HG02852 (cell line): ENCODE data around the gene PHKA2.
"Not testable (repeated sequence)": the region's sequence is repeated elsewhere in the genome, so short reads cannot be mapped to it uniquely, and the experiment has no call there.

Experiments
- ATAC-seq: cut with Tn5 transposase; IDR thresholded peaks from one replicate; pipeline ENCODE4 v1.9.1; 2021; ENCODE audit warnings: mild to moderate bottlenecking, moderate library complexity; ENCODE audit not compliant: unreplicated experiment

The PHKA2 gene

DNA sequence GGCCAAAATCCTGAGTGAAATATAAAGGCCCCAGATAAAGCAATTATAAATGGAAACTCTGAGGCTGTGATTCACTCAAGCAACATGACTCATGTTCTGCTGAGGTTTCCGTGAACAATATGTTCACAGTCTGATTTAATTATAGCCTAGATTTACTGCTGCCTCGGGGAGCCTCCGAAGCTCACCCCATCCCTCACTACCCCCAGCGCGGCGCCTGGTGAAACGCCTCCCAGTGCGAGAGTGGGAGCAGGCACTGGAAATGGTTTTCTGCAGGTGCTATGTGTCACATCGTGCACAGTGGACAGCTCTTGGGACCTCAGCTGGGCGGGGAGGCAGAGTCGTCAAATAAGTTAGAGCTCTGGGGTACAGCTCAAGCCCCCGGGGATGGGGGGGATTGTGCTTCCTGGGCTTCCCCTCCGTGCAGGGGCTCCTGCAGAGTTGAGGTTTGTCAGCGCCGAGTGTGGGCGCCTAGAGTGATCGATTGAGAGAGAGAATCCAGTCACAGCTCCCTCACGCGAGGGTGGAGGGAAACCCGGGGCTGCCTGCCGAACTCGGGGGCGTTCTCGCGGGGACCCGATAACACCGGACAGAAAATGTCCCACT is 110.6 kb downstream of the PHKA2 start:
- no peak for ATAC-seq

DNA sequence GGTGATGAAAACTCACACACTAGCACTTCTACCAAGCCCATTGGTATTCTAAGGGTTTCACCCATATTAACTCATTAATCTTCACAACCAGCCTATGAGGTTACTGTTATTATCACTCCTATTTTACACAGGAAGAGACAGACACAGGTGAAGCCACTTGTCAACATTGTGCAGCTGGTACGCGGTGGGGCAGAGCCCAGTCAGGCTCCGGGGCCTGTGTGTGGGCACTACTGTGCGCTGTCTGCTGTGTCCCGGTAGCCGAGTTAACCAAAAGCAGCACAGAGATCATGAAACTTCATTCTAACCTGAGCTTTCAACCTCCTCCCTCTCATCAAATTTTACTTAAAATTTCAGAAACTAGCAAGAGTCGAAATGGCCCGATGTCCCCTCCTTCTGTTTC is 111.3 kb downstream of the PHKA2 start:
- no peak for ATAC-seq

DNA sequence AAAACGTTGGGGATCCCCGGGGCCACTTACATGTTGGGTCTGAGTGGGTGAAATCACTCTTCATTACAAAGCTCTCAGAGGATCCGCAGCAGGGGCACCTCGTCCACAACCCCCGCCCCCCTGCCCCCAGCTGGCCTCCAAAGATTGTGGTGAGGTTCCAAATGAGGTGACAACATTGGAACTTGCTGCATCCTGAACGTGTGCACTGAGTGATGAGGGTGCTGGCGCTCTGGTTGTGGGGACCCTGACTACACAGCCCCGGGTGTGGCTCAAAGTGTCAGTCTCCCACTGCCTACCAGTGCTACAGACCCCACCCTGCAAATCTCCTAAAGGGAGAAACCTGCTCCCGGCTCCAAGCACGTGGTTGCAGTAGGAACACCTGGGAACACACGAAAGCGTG is 111.9 kb downstream of the PHKA2 start:
- no peak for ATAC-seq

DNA sequence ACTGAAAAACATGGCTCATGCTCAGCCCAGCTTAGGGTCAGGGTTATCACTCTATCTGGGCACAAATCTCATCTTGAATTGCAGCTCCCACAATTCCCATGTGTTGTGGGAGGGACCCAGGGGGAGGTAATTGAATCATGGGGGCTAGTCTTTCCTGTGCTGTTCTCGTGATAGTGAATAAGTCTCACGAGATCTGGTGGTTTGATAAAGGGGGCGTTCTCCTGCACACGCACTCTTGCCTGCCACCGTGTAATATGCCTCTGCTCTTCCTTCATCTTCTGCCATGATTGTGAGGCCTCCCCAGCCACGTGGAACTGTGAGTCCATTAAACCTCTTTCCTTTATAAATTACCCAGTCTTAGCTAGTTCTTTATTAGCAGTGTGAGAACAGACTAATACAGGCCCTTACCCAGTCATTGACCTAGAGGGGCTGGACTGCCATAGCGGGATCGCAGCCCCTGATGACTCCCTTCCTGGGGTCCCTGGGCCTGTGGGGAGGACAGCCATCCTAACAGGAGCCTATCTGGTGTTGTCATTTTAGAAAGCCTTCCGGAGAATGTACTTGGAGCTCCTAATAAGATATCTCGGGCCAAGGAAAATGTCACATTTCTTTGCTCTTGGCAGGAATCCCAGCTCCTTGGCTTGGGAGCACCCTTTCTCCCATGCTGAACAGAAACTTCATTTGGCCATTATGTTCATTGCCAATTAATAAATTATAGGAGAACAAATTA is 112.6 kb downstream of the PHKA2 start:
- ATAC-seq: no peak

DNA sequence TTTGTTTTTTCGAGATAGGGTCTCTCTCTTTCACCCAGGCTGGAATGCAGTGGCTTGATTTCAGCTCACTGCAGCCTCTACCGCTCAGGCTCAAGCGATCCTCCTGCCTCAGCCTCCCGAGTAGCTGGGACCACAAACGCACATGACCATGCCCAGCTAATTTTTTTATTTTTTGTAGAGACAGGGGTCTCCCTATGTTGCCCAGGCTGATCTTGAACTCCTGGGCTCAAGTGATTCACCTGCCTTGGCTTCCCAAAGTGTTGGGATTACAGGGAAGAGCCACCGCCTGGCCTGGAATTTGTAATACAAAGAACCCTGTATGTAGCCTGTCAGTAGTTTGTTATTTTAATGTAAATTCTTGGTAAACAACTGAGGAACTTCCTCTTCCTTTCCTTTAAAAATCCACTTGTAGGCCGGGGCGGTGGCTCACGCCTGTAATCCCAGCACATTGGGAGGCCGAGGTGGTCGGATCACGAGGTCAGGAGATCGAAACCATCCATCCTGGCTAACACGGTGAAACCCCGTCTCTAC is 119.5 kb downstream of the PHKA2 start:
- no peak for ATAC-seq

DNA sequence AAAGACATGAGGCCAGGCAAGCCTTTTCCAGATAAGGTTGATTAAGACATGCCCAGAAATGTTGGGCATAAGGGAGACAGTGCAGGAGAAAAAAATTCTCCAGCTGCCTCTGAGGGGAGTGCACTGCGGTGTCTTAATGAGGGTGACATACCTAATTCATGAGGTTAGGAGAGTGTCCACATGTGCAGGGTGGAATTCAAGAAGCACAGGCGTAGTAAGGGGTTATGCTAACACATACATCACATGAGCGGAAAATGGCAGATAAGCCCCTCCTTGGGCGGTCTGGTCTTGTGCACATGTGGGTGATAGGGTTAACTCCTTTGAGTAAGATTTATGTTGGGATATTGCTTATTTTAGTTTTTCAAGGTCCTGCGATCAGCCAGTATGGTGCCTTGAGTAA is 122.4 kb downstream of the PHKA2 start:
- no peak for ATAC-seq

DNA sequence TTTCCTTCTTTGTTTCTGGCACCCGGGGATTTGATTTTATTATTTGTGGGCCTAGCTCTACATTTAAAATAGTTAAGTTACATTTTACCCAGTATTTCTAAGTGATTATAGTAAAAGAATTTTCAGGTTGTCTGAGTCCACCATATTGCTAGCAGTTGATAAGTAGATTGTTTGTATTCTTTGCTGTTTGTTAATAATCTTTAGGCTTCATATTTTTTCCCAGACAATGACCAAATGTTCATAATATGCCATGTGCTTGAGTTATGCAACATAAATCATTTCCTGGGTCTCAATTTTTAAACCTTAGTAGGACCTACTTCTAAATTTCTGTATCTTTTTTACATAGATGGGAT is 127.3 kb downstream of the PHKA2 start:
- no peak for ATAC-seq

DNA sequence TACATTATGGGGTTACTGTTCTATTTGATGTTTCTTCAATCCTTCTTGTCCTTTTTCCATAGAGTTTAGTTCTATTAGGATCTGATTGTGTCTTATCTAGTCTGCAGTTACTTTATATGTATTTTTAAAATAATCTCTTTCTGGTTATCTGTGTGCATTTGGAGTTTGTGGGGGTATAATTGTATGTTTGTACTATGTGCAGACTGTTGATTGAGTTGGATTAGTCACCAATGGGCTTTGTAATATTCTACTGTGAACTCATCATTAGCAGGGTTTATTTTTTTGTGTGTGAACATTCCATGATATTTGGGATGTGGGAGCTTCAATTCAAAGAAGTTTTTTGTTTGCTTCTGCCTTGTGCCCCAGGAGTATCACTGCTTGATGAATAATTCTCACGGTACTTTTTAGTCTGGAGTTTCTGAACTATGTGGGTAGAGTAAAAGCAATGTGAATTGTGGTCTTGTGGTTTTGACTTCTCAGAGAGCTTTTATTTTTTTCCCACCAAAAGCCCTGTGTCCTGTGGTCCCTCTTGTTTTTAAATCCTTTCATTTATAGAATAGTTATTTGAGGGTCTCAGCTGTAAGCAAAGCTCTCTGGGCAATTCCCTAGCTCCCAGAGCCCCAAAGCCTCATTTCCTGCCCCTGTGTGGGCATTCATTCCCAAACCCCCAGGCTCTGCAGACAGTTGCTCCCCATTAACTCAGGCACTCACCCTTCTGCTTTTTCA is 127.8 kb downstream of the PHKA2 start:
- peak; percentile 88 for ATAC-seq

DNA sequence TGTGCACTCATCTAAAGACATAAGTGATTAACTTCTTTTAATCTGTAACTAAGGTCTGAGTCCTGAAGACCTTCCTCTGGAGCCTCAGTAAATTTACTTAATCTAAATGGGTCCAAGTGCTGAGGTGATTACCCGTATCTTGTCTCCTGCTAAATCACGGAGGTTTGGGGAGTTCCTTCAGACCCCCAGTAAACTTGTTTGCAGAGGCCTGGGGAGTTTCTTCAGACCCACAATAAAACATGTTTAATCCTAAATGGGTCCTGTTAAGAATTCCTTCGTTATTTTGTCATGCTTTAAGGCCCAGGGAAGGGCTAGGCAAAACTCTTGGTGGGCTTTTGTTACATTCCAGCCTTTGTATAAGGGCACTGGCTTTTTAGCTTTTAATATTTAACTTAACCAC is 136.0 kb downstream of the PHKA2 start:
- ATAC-seq: not testable (repeated sequence)
